GM23248 (cell line): ENCODE results near the gene UPK1A.

Experiments
- EZH2 ChIP-seq: fragments of 200-600 bp; sonication (generic); IDR thresholded peaks from 2 replicates; pipeline ENCODE4 v1.6.1; 2018; ENCODE audit warnings: antibody characterized with exemption, mild to moderate bottlenecking; ENCODE audit not compliant: insufficient read depth, poor library complexity, severe bottlenecking
- EZH2phosphoT487 ChIP-seq: fragments of 200-600 bp; sonication (generic); IDR thresholded peaks from 2 replicates; pipeline ENCODE4 v1.6.1; 2018; ENCODE audit warnings: antibody characterized with exemption, moderate library complexity, mild to moderate bottlenecking, low read depth; ENCODE audit not compliant: insufficient read depth

- TF ChIP-seq EZH2phosphoT487 = no peak
- no peak for TF ChIP-seq EZH2
Observed at GRCh38 chr19:35642798-35643254, 23.5 kb upstream of the UPK1A start.
